ENCODE data around the gene CLEC12A.
"Not testable (repeated sequence)": the region's sequence is repeated elsewhere in the genome, so short reads cannot be mapped to it uniquely, and the experiment has no call there.

The CLEC12A gene

DNA sequence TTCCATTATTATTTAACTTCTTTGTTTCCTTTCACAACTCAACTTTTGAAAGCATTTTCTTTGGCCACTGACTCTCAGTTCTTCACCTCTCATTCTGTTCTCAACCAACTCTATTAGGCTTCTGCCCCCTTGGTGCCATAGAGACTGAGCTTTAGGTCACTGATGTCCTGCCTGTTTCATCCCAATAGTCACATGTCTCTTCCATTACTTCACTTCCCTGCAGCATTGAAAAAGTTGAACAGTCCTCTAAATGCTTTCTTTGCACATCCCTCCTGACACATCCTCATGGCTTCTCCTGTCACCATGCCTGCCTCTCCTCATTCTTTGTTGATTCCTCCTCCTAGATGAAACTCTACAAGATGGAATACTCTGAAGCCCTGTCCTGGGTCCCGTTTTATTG is 2.7 kb downstream of the CLEC12A start:
- DNase-seq (ENCODE audit: low read depth): no peak

DNA sequence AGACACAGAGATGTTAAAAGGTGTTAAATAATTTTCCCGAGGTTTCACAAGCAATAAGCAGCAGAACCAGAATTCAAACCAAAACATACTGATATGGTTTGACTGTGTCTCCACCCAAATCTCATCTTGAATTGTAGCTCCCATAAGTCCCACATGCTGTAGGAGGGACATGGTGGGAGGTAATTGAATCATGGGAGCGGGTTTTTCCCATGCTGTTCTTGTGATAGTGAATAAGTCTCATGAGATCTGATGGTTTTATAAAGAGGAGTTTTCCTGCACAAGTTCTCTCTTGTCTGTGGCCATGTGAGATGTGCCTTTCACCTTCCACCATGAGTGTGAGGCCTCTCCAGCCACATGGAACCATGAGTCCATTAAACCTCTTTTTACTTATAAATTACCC is 3.5 kb downstream of the CLEC12A start:
- not testable (repeated sequence) for DNase-seq (ENCODE audit: low read depth)

DNA sequence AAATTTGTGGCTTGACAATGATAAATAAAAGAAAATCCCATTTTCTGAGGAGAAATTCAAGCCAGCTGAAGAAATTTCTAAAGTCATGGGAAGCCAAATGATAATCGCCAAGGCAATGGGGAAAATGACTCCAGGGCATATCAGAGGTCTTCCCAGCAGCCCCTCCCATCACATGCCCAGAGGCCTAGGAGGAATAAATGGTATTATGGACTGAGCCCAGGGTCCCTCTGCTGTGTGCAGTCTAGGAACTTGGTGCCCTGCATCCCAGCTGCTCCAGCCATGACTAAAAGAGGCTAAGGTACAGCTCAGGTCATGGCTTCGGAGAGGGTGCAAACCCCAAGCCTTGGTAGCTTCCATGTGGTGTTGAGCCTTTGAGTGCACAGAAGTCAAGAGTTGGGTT is 4.4 kb downstream of the CLEC12A start:
- DNase-seq (ENCODE audit: low read depth): no peak

DNA sequence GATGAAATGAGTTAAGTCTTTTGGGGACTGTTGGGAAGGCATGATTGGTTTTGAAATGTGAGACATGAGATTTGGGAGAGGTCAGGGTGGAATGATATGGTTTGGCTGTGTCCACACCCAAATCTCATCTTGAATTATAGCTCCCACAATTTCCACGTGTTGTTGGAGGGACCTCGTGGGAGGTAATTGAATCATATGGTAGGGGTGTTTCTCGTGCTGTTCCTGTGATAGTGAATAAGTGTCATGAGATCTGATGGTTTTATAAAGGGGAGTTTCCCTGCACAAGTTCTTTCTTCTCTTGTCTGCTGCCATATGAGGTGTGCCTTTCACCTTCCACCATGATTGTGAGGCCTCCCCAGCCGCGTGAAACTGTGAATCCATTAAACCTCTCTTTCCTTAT is 5.4 kb downstream of the CLEC12A start:
- DNase-seq (ENCODE audit: low read depth): not testable (repeated sequence)

DNA sequence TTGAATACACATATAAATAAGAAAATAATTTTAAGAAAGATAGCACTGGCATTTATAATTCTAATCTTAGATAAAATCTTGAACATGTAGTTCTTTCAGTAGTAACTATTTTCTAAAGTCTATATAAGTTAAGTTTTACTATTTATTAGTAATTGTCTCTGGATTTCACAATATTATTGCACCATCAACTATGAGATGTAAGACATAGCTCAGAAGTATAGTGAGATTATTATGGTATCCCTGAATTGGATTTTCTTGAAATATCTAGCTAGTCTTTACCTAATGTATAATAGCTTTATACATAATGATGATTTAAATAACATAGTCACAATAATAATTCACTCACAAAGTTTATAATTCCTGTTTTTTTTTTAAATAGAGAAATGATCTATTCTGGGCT is 6.7 kb downstream of the CLEC12A start:
- no peak for DNase-seq (ENCODE audit: low read depth)

DNA sequence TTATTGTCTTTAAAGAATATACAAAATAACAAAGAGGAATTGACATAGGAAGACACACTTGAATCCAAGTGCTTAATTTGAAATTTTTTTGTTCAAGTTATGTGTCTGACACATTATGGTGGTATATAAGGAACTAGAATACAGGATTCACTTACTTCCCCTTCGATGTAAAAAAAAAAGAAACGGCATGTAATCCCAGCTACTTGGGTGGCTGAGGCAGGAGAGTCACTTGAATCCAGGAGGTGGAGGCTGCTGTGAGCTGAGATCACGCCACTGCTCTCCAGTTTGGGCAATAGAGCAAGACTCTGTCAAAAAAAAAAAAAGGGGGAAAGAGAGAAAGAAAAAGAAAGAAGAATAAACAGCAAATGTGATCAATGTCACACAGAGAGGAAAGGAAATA is 8.9 kb downstream of the CLEC12A start:
- DNase-seq (ENCODE audit: low read depth): no peak

DNA sequence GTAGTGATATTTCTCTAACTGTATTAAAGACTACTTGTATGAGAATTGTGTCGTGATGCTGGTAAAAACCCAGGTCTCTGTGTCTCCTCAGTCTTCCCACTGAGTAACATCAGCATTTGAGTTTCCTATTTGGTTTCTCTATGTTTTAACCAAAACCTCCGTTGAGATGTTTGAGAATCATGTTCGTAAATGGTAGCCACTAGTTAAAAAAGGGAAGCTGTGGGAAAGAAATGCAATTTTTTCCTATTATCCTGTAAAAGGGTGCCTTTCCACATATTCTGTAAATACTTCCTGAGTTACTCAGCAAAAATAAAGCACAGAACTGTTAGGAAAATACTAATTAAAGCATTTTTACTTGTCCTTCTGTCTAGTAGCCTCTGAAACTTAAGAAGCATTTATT is 20.7 kb downstream of the CLEC12A start:
- no peak for DNase-seq (ENCODE audit: low read depth)

DNA sequence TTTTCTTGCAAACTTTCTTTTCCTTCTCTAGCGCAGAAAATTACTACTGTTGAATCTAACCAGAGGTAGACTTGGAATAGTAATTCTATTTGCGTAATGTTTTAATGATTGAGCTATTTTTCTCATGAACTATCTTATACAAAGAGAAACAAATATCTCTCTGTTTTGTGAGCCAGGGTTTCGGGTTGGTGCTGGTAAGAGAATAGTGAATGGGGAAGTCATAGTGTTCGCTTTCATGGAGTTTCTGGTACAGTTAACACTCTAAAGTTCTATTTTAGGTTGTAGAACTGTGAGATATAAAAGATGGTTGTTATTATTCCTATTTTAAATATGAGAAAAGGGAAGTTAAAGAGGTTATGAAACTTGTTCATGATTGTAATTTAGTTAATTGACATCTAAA is 21.1 kb downstream of the CLEC12A start:
- DNase-seq (ENCODE audit: low read depth): no peak

DNA sequence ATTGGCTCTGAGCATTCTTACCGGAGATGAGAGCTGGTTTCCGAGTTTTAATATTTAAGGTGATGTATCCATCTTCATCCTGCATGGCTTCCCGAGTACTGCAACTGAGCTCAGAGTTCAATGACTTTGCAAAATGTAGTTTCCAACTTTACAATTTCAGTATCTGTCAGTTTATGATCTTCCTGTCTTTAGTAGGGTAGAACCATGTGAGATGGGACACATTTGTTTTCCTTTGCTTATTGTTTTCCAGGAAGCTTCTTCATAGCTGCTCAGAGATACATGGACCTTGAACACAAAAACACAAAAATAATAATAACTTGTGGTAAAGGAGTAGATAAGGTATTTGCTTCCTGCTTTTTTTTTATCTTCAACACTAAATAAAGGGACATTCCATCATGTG is 27.8 kb downstream of the CLEC12A start, which contains the start of gene CLEC1B:
Gene CLEC1B, minus strand, starts transcription at position 106 of the 400 bp plus-strand sequence. Its CDS starts 21 bp downstream, at position 85.
- no peak for DNase-seq (ENCODE audit: low read depth)

DNA sequence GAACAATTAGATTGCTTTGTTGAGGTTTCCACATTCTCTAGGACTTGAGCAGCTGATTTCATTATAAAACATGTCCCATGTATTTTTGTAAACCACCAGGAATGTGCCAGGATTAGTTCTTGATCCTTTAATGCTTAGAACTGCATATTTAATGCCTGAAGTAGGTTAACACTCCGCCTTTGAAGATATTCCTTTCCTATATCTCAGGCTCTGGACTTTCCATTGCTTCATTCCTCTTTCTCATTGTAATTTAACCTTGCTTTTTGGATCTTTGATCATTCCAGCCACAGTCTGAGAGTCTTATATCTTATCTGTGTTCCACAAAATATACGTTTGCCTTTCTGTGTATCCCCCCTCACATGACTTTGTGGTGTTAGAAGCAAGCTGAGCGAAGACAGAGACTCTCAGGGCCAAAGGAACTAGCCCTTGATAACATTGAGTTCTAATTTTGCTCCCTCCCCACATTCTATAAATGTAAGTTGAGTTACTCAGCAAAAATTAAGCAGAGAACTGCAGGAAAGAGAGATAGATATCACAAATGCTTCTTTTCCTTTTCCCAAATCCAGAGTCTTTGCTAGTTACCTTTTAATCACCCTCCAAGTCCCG is 30.1 kb downstream of the CLEC12A start:
- no peak for DNase-seq (ENCODE audit: low read depth)

DNA sequence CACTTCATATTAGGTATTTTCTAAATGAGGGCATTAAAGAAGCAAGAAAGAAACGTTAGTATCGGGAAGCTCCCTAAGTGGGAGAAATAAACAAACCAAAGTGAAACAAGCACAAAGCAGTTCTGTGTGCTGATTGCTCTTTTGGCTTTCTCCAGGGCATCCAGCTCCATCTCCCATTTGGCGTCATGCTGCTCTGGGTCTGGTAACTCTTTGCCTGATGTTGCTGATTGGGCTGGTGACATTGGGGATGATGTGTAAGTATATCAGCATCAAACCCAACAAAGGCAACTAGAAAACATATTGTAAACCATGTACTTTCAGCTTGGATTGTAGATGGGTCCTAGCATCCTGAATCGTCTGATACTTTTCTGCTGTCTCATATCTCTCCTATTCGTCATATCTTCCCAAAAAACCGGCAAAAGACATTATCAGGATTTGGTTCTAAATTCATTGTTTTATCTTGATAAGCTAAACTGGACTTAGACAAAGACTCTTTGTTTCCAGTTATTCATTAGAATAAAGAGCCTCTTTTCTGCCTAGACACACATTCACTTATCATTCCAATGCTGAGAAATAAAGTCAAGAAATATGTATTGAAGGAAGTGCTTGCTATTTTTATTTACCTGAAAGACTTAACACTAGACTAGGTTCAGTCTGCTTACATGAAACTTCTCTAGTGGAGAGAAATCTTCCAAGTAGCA is 41.6 kb downstream of the CLEC12A start:
- DNase-seq (ENCODE audit: low read depth): no peak

DNA sequence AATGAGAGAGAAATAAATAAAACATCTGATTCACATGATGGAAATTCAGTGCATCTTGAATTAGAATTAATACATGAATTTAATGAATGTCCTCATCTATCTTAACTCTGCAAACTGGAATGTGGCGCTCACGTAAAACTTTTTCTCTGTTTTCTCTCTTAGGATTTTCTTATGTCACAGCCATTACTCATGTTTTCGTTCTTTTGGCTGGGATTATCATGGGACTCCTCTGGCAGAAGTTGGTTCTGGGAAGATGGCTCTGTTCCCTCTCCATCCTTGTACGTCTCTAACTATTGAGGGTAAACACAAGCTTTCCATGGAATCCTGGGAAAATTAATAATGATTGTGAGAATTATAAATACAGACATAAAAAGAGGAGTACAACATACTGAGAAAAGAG is 44.2 kb downstream of the CLEC12A start:
- no peak for DNase-seq (ENCODE audit: low read depth)

DNA sequence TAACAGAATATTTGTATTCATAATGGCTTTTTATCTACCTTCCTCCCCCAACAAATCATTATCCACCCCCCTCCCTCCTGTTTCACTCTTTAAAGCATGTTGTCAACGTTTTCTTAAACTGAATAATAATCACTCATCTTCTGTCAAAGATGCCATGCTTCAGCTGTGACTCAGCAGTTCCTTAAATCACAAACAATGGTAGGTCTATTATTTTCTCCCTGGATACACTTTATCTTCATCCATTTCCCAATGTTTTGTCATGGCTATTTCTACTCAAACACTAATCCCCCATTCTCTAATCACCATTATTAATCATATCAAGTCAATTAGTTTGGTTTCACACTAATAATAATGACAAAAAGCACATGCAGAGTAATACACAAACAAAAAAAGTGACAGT is 45.7 kb downstream of the CLEC12A start:
- DNase-seq (ENCODE audit: low read depth): no peak

DNA sequence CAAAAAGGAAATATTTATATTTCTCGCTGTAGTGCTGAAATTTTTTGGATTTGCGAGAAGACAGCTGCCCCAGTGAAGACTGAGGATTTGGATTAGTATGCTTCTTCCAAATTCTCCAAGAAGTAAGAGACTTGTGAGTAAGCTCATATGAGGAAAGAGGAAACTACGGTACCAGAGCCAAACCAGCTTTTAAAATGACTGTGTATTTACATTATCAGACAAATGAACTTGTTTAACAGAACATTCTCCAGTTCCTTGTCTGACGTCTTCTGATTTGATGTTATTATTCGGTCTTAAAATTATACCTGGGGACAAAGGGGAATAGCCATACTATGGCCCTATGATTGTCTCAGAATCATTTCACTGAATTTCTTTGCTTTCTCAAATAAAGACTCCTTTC is 47.2 kb downstream of the CLEC12A start:
- no peak for DNase-seq (ENCODE audit: low read depth)

DNA sequence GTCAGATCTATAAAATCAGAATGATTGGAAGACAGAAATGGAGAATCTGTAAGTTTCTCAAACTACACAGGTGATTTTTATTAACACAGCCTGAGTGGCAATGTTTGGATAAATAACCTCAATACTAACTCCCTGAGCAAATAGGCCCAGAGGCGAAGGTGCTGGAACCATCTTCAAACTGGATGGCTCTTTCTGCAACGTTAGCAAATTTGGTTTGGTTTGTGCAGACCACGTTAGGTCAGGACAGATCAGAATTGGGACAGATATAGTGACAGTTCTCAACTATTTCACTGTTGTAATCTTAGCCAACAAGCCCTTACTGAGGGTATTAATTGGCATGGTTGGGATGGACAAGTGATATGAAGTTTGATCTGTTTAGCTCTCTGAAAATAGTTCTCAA is 50.1 kb downstream of the CLEC12A start:
- no peak for DNase-seq (ENCODE audit: low read depth)

DNA sequence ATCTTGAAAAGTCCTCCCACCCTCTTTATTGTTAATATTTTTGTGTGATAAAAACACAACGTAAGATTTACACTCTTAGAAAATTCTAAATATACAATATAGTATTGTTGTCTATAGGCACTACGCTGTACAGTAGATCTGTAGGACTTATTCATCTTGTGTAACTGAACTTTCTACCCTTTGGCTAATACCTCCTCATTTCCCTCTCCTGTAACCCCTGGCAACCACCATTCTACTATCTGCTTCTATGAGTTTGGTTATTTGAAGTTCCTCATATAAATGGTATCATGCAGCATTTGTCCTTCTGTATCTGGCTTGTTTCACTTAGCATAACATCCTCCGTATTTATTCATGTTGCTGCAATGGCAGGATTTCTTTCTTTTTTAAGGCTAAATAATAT is 54.0 kb downstream of the CLEC12A start:
- DNase-seq (ENCODE audit: low read depth): no peak

DNA sequence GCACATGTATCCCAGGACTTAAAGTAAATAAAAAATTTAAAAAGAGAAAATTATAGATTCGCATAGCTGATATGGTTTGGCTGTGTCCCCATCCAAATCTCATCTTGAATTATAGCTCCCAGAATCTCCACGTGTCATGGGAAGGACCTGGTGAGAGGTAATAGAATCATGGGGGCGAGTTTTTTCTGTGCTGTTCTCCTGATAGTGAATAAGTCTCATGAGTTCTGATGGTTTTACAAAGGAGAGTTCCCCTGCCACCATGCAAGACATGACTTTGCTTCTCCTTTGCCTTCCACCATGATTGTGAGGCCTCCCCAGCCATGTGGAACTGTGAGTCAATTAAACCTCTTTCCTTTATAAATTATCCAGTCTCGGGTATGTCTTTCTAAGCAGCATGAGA is 55.5 kb downstream of the CLEC12A start:
- not testable (repeated sequence) for DNase-seq (ENCODE audit: low read depth)

DNA sequence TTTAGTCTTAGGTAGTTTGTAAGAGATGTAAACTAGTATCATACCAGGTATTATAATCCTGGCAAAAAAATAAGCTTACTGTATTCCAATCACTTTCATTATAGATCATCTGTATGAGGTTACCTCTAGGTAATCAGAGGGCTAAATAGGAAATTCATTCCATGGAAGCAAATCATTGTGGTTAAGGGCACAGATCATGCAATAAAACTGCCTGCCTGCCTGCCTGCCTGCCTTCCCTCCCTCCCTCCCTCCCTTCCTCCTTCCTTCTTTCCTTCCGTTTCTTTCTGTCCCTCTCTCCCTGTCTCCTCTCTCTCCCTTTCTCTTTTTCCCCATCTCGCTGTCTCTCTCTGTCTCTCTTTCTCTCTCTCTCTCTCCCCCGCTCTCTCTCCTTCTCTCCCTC is 56.1 kb downstream of the CLEC12A start:
- no peak for DNase-seq (ENCODE audit: low read depth)

DNA sequence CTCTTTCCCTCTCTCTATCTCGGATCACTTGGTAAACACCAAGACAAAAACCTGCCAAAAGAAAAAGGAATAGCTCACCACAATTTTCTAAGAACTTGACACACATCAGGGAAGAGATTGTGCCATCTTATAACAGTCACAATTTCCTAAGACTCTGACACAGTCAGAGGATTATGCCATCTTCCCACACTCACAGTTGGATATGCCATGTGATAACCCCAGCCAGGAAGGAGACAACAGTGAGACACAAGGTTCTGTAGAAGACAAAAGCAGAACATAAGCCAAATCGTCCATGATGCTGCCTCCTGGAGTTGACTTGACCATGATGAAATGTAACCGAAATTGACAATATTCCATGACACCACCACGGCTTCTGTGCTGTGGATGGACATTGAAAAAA is 56.5 kb downstream of the CLEC12A start:
- DNase-seq (ENCODE audit: low read depth): no peak

DNA sequence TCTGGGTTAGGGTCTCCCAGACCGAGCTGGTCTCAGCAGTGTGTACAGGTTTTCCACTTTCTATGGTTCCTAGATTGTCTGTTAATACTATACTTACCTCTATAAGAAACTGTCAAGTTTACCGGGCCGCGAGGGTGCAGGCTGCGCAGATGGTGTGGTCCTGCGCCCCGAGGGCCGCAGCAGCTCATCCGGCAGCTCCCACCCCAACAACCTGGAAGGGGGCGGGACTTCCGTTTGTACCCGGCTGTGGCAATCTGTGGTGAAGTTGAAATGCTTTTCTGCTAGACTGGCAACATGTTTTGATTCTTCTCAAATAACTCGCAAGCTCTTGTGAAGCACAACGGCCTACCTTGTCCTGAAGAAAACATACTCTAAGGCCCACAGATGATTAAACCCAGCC is 59.2 kb downstream of the CLEC12A start, which contains the start of gene CLEC9A:
Gene CLEC9A, plus strand, starts transcription at position 237 of the 400 bp plus-strand sequence. CDS start 22,006 bp downstream, outside the sequence.
- no peak for DNase-seq (ENCODE audit: low read depth)

DNA sequence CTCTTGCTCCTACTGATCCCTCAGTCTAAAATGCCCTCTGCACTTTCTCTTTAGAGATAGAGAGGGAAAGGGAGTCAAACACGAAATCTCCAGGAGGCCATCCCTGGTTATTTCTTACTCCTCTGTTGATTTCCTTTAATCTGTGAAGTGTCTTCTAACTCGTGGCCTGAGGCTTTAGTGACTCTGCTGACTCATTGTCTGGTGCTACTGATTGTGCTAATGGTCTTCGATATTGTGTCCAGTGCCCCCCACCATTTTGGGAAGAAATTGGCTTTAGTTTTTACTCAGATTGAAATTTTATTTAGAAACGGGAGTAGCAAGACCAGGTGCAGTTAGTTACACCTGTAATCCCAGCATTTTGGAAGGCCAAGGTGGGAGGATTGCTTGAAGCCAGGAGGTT is 60.1 kb downstream of the CLEC12A start:
- DNase-seq (ENCODE audit: low read depth): no peak

DNA sequence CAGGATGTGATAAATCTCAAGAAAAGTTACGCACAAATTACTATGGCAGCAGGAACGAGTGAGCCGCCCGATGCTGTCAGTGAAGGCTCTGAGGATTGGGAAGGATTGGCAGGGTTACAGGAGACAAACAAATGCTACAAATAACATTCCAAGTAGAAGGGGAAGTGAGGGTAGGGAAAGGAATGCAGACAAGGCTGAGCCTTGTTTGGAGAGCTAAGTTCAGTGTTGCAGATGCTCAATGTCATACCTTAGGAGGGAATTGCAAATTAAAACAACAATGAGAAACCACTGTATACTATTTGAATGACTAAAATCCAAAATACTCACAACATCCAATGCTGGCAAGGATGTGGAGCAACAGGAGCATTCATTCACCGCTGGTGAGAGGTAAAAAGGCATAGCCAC is 60.6 kb downstream of the CLEC12A start:
- DNase-seq (ENCODE audit: low read depth): no peak

DNA sequence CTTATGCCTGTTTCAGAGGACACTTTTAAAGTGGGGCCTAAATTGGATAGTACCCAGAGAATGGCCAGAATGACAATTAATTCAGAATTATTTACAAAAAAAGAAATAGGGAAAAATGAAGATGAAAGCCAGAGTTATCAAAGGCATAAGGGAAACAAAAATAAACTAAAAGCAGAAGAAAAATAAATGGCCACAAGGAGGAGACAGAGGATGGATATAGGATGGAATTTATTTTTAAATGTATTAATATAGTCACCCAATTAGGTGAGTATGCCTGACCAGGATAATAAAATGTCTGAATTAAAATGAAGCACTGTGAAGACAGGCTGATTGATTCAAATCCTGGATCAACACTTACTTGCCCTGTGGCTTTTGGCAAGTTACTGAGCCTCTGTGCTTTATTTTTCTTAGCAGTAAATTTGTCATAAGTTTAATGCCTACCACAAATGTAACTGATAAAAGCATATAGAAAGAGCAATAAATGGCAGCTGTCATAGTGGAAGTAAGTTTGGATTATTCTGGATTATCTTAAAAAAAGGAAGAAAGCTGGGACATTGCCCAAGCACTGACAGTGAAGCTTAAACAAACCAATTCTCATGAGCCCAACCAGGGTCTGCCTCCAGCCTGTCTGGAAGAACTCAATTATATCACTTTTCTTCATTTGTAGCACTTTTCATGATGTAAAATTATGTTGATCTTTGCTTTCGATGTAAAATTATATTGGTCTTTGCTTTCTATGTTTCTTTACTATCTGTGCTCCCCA is 62.8 kb downstream of the CLEC12A start:
- DNase-seq (ENCODE audit: low read depth): no peak
